GM12878 (cell line): ENCODE results near the gene TCP11L1. TPM values are rescaled to one million over a fixed set of nuclear protein-coding genes. Genes with fewer than 3 reads are reported as not detected.
A peak's percentile ranks its signal among the peaks of the same experiment; 100 is the strongest.

Experiments
- ASH2L ChIP-seq: fragments of 300-600, 200-600 bp; sonication (generic); IDR thresholded peaks from 2 replicates; pipeline ENCODE4 v1.6.1; 2017; ENCODE audit warnings: low read depth, mild to moderate bottlenecking, borderline replicate concordance
- BACH1 ChIP-seq: fragments of 450-650 bp; IDR thresholded peaks from 2 replicates; pipeline ENCODE4 v1.6.1; 2017; ENCODE audit warnings: mild to moderate bottlenecking, borderline replicate concordance
- BHLHE40 ChIP-seq, 2 experiments: fragments of 450-650 bp in 1 of 2; IDR thresholded peaks; 2 replicates each; pipeline ENCODE4 v1.6.1; 2011 to 2017; ENCODE audit warnings: low read depth in 2 of 2, borderline replicate concordance in 1 of 2, improper control_type of control experiment in 1 of 2, low read length in 1 of 2, mild to moderate bottlenecking in 1 of 2
- DPF2 ChIP-seq: fragments of 450-650 bp; IDR thresholded peaks from 2 replicates; pipeline ENCODE4 v1.6.1; 2017; ENCODE audit warnings: mild to moderate bottlenecking
- E4F1 ChIP-seq: fragments of 450-650 bp; IDR thresholded peaks from 2 replicates; pipeline ENCODE4 v1.6.1; 2018; ENCODE audit warnings: borderline replicate concordance, mild to moderate bottlenecking; ENCODE audit not compliant: partially characterized antibody
- FOXK2 ChIP-seq: fragments of 450-650 bp; IDR thresholded peaks from 2 replicates; pipeline ENCODE4 v1.6.1; 2017; ENCODE audit warnings: mild to moderate bottlenecking, moderate library complexity
- GATAD2B ChIP-seq: fragments of 450-650 bp; conservative IDR thresholded peaks from 2 replicates; pipeline ENCODE4 v1.6.1; 2017; ENCODE audit warnings: low read depth, mild to moderate bottlenecking, moderate library complexity
- HCFC1 ChIP-seq: fragments of 150-350 bp; IDR thresholded peaks from 2 replicates; pipeline ENCODE4 v1.6.1; 2014; ENCODE audit warnings: low read length
- IKZF1 ChIP-seq: fragments of 450-650 bp; conservative IDR thresholded peaks from 2 replicates; pipeline ENCODE4 v1.6.1; 2017; ENCODE audit warnings: antibody characterized with exemption, mild to moderate bottlenecking
- IRF3 ChIP-seq: fragments of 450-650 bp; IDR thresholded peaks from 2 replicates; pipeline ENCODE4 v1.6.1; 2014; ENCODE audit warnings: mild to moderate bottlenecking
- MXI1 ChIP-seq: fragments of 150-350 bp; IDR thresholded peaks from 2 replicates; pipeline ENCODE4 v1.6.1; 2011; ENCODE audit warnings: low read depth, mild to moderate bottlenecking, inconsistent platforms, low read length, improper control_type of control experiment
- MYB ChIP-seq: fragments of 150-350 bp; IDR thresholded peaks from 2 replicates; pipeline ENCODE4 v1.6.1; 2014; ENCODE audit warnings: mild to moderate bottlenecking, low read depth, low read length, borderline replicate concordance
- NKRF ChIP-seq: fragments of 450-650 bp; conservative IDR thresholded peaks from 2 replicates; pipeline ENCODE4 v1.6.1; 2017; ENCODE audit warnings: mild to moderate bottlenecking, moderate library complexity
- NR2F1 ChIP-seq: fragments of 450-650 bp; conservative IDR thresholded peaks from 2 replicates; pipeline ENCODE4 v1.6.1; 2017; ENCODE audit warnings: mild to moderate bottlenecking
- POLR2AphosphoS5 ChIP-seq: IDR thresholded peaks from 2 replicates; pipeline ENCODE4 v1.6.1; 2011; ENCODE audit warnings: mild to moderate bottlenecking, low read length, inconsistent platforms
- RB1 ChIP-seq: fragments of 450-650 bp; formaldehyde crosslinking; IDR thresholded peaks from 2 replicates; pipeline ENCODE4 v1.6.1; 2017; ENCODE audit warnings: mild to moderate bottlenecking, borderline replicate concordance
- SIX5 ChIP-seq: IDR thresholded peaks from 2 replicates; pipeline ENCODE4 v1.6.1; 2011; ENCODE audit warnings: mild to moderate bottlenecking, low read depth, low read length, moderate library complexity; ENCODE audit not compliant: severe bottlenecking
- SMAD1 ChIP-seq: fragments of 450-650 bp; IDR thresholded peaks from 2 replicates; pipeline ENCODE4 v1.6.1; 2018; ENCODE audit warnings: mild to moderate bottlenecking, low read depth; ENCODE audit not compliant: partially characterized antibody
- SMARCA5 ChIP-seq: fragments of 450-650 bp; IDR thresholded peaks from 2 replicates; pipeline ENCODE4 v1.6.1; 2017; ENCODE audit warnings: mild to moderate bottlenecking
- TCF3 ChIP-seq: IDR thresholded peaks from 2 replicates; pipeline ENCODE4 v1.6.1; 2012; ENCODE audit warnings: low read depth, mild to moderate bottlenecking, low read length, borderline replicate concordance; ENCODE audit not compliant: insufficient read depth
- YY1 ChIP-seq: IDR thresholded peaks from 2 replicates; pipeline ENCODE4 v1.6.1; 2011; ENCODE audit warnings: low read depth, mild to moderate bottlenecking, low read length
- ZNF207 ChIP-seq: fragments of 450-650 bp; IDR thresholded peaks from 2 replicates; pipeline ENCODE4 v1.6.1; 2014; ENCODE audit warnings: antibody characterized with exemption, mild to moderate bottlenecking, borderline replicate concordance
- ZNF274 ChIP-seq: IDR thresholded peaks from one replicate; pipeline ENCODE4 v1.8.0; 2011; ENCODE audit not compliant: insufficient read length, insufficient read depth
- polyA plus RNA-seq, 11 experiments: library from polyadenylated mRNA; depleted of rRNA in 4 of 11; unstranded in 6 of 11; stranded (reverse) in 5 of 11; fragments of >200 nt; fragmentation: Nextera tagmentation in 4 of 11; fragmentation: Illumina TruSeq in 1 of 11; extraction: Ambion mirVana in 4 of 11; extraction: Trizol in 1 of 11; gene quantifications; 1 replicate in 1 of 11; 2 replicates in 10 of 11; pipeline versions ENCODE4 v1.2.1 to v1.2.3, GENCODE V29; 2011 to 2016; ENCODE audit warnings: inconsistent platforms in 2 of 11, missing spikeins in 2 of 11, low read depth in 1 of 11
- total RNA-seq, 4 experiments: library from RNA; depleted of rRNA in 3 of 4; stranded (reverse); fragments of >200 nt in 3 of 4; fragmentation: Illumina TruSeq in 1 of 4; extraction: Trizol in 1 of 4; gene quantifications; 2 replicates each; pipeline versions ENCODE4 v1.2.1 to v1.2.3, GENCODE V29; 2013 to 2021
- TF ChIP-seq, protein P1 (sequence below): fragments of 450-650 bp; IDR thresholded peaks from 2 replicates; pipeline ENCODE4 v1.6.1; 2017; ENCODE audit warnings: low read depth, mild to moderate bottlenecking, moderate library complexity

TCP11L1 gene
- total and polyA plus RNA-seq, 10 of the 15 experiments (the other 5 are each of a cell fraction or from before 2014, with no cell fraction given): 5.3 to 15.7 (median 13.0) TPM

DNA sequence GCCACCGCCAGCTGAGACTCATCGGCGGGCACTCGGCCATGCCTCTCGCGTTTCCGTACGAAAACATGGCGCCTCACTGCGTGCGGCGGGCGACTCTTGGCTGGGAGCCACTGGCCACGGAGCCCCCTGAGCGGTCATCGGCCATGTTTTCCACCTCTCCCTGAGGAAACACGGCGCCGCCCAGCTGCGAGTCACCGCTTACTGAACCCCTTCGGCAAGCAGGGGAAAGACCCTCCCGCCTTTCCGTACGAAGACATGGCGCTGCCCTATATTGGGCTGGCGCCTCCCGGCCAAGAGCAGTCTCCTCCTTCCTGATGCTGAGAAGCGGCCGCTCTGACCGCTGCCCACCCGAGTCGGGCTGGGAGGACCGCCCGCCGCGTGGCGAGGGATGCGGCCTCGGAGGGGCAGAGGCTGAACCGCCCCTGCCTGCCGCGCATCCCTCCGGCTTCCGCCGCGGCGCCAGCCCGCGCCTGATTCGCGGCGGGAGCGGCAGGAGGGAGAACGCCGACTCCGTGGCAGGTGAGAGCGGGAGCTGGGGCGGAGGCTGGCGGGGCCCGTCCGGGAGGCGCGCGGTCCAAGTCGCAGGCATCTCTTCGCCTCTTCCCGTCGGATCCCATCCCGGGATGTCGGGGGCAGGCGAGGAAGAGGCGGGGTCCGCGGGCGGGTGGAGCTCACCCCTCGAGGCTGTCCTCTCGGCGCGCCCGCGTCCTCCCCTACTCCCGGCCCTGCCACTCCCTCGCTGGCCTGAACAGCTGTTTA is at the start of gene TCP11L1 (continued):
- TF ChIP-seq IRF3: no peak
- 0 out of 2 replicates have a peak, but pooled peaks have one; percentile 56 for TF ChIP-seq ASH2L
- 0 out of 2 replicates have a peak, but pooled peaks have one; percentile 42 for TF ChIP-seq MXI1
- TF ChIP-seq ZNF207: peak; percentile 60; the same call in 1 of the 2 replicates
- TF ChIP-seq YY1: peak; percentile 98
- no peak for TF ChIP-seq SMARCA5
- TF ChIP-seq NKRF: peak; percentile 82
- TF ChIP-seq, protein P1, sequence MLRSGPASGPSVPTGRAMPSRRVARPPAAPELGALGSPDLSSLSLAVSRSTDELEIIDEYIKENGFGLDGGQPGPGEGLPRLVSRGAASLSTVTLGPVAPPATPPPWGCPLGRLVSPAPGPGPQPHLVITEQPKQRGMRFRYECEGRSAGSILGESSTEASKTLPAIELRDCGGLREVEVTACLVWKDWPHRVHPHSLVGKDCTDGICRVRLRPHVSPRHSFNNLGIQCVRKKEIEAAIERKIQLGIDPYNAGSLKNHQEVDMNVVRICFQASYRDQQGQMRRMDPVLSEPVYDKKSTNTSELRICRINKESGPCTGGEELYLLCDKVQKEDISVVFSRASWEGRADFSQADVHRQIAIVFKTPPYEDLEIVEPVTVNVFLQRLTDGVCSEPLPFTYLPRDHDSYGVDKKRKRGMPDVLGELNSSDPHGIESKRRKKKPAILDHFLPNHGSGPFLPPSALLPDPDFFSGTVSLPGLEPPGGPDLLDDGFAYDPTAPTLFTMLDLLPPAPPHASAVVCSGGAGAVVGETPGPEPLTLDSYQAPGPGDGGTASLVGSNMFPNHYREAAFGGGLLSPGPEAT: peak; percentile 8; the same call in 1 of the 2 replicates
- peak; percentile 67 for TF ChIP-seq FOXK2
- TF ChIP-seq GATAD2B: peak; percentile 89
- TF ChIP-seq MYB: no peak
- TF ChIP-seq BACH1: peak; percentile 38; the same call in 1 of the 2 replicates
- TF ChIP-seq DPF2: peak; percentile 69
- TF ChIP-seq POLR2AphosphoS5: peak; percentile 24
- peak; percentile 94 for TF ChIP-seq IKZF1
- peak; percentile 67; the same call in 1 of the 2 replicates for TF ChIP-seq RB1
- TF ChIP-seq NR2F1: 0 out of 2 replicates have a peak, but pooled peaks have one; percentile 22
- no peak for TF ChIP-seq ZNF274
- peak; percentile 88; the same call in 1 of the 2 replicates for TF ChIP-seq TCF3
- peak; percentile 77 for TF ChIP-seq HCFC1
- peak; percentile 43 for TF ChIP-seq SIX5
- peak in 1 of 2 experiments; percentile 61; a peak in 1 of 4 replicates for TF ChIP-seq BHLHE40 (IDR thresholded peaks at IDR 0.05; ENCODE audit: borderline replicate concordance in 1 of 2, low read depth in 2 of 2, low read length in 1 of 2)
- TF ChIP-seq E4F1: no peak
- no peak for TF ChIP-seq SMAD1
